Fibroblast of upper back skin (primary cell): ENCODE measurements around the gene USP6.
A peak's percentile ranks its signal among the peaks of the same experiment; 100 is the strongest.
"Not testable (repeated sequence)": the region's sequence is repeated elsewhere in the genome, so short reads cannot be mapped to it uniquely, and the experiment has no call there.

Experiments used
- DNase-seq: peaks from one replicate; pipeline ENCODE4 v3.0.0-alpha.2; 2013

Gene USP6

DNA sequence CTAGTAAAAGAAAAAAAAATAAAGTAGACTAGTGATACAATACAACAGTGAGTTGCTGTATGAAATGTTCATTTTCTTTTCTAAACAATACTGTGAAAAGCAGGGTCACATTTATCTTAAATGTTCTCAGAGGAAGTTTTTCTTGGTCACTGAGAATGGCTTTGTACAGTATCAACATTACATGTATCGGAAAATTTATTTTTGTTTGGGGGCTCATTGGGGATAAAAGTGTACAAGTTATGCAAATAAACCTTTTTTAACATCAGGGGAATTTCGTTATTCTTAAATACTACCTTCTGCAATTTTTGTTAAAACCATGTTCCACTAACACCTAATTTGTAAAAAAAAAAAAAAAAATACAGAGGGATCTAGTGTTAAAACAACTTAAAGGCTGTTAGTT, 84.5 kb downstream of the USP6 start:
- no peak for DNase-seq

DNA sequence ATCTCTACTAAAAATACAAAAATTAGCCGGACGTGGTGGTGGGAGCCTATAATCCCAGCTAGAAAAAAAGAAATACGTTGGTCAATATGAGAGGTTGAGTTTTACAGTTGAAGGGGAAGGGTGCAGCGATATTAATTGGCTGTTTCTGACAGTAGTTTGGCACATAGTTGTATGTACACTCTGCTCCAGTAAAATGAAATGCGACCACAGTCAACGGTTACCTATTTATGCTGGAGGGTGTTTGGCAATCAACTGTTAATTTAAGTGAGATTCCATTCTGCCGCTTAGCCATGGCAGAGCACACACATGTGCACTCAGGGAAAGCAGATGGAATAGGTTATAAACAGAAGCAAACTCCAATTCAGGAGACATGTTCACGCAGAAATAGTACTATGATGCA, 85.2 kb downstream of the USP6 start:
- no peak for DNase-seq

DNA sequence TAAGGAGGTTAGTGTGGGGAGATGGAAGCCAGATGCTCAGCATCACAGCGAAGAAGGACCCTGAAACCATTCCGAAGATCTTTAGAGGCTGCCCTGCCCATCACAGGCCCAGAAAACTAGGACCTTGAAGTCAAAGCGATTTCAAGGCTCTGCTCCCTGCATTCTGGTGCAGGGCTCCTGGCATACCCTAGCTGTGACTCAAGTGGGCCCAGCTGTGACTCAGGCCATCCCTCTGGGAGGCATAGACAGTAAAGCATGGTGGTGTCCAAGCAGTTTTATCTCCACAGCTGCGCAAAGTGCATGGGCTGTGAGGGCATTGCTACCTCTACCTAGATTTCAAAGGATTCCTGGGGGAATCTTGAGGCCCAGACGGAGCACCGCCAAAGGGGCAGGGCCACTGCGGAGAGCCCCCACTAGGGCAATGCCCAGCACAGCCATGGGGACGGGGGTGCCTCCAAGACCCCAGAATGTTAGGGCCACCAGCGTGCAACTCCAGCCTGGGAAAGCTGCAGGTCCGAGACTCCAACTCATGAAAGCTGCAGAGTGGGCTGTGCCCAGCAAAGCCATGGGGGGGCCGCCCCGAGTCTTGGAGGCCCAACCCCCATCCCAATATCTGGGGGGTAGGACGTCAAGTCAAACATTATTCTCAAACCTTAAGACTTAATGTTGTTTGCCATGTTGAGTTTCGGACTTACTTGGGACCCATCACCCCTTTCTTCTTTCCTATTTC, 87.5 kb downstream of the USP6 start:
- DNase-seq: peak; percentile 8

DNA sequence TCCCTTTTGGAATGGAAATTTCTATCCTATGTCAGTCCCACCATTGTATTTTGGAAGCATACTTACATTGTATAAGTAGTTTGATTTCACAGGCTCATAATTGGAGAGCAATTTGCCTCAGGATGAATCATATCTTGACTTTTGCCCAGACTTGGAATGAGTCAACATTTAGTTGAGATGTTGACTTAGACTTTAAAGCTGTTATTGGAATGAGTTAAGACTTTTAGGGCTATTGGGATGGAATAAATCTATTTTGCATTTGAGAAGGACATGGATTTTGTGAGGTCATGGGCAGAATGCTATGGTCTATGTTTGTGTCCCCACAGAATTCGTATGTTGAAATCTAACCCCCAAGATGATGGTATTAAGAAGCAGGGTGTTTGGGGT, 88.1 kb downstream of the USP6 start:
- DNase-seq: peak; percentile 49

DNA sequence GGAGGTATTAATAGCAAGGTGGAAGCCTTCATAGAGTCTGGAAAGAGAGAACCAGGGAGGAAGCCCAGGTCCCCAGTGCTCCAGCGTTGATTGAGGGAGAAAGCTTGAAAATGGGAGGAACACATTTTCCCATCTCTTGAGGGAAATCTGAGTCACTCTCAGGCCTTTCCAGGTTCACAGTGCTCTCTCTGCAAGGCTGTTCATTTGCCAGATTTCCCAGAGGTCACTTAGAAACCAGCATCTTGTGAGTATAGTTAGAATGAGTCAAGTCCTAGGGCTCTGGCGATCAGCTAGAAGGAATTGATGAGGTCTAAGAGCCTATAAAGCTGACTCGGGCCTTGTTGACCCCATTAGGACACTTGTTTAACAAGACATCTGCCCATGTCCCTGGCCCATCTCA, 93.6 kb downstream of the USP6 start:
- peak; percentile 19 for DNase-seq

DNA sequence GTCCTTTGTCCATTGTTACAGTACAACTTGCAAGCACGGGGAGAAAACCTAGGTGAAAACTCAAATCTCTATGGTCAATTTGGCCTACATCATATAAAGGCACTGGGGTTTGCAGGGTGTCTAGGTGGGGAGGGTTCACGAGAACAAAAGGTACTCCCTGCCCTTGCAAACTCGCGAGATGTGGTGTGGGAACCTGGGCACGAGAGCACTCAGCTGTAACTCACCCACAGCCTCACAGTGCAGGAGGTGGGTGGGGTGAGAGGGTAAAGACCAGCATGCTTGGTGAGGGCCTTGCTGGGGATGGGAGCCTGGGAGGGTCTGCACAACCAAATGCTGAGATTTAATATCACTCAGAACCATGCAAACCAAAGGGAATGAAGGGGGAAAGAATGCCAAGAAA, 94.3 kb downstream of the USP6 start:
- DNase-seq: no peak

DNA sequence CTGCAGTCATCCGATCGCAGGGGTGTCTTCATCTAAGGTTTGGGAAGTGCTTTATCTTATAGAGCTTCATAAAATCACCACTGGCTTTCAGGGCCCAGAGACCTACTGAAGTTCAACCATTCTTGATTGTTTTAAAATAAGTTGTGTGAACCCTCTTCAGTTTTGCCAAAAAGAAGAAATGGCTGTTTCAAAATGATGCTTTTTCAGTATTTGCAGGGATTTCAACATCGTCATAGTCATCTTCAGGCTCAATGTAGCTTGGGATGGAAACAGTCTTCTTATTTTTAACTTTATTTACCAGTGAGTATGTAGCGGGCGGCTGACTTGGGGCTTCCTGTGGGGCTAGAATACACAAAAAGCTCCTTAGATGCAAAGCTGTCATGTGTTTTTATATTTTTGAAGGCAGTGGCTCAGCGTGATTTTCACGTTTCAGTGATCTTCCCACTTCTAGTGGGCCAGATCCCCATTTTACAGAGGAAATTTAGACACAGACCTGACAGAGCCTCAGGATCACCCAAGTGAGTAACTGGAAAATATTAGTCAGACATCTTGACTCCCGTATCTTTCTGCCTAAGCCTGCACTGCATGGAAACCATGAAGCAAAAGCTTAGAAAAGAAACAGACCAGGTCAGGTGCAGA, 94.9 kb downstream of the USP6 start:
- no peak for DNase-seq

DNA sequence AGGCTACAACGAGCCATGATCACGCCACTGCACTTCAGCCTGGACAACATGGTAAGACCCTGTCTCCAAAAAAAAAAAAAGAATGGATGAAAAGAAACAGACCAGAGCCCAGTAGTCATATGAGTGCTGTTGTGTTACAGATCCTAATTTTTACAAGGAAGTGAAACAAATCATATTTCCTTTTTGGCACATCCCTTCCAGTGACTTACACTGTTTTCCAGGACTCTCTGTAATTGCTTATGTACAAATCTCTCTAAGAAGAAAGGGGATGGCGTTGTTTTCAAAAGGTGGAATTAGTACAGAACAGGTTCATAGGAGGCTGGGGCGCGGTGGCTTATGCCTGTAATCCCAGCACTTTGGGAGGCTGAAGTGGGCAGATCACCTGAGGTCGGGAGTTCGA, 95.6 kb downstream of the USP6 start:
- no peak for DNase-seq

DNA sequence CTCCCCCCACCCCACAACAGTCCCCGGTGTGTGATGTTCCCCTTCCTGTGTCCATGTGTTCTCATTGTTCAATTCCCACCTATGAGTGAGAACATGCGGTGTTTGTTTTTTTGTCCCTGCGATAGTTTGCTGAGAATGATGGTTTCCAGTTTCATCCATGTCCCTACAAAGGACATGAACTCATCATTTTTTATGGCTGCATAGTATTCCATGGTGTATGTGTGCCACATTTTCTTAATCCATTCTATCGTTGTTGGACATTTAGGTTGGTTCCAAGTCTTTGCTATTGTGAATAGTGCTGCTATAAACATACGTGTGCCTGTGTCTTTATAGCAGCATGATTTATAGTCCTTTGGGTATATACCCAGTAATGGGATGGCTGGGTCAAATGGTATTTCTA, 101.7 kb downstream of the USP6 start:
- DNase-seq: not testable (repeated sequence)

DNA sequence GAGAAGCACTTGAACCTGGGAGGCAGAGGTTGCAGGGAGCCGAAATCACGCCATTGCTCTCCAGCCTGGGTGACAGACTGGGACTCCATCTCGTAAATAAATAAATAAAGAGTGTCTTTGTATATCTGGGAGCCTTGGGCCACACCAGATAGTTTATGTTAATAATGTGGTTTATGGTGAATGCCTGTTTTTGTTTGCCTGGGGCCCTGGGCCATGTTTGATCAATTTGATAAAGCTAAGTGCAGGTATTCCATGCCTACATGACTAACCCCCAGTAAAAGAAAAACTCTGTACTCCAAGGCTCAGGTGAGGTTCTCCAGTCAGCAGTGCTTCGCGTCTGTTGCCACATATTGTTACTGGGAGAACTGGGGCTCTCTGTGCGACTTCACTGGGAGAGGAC, 103.7 kb downstream of the USP6 start:
- no peak for DNase-seq

DNA sequence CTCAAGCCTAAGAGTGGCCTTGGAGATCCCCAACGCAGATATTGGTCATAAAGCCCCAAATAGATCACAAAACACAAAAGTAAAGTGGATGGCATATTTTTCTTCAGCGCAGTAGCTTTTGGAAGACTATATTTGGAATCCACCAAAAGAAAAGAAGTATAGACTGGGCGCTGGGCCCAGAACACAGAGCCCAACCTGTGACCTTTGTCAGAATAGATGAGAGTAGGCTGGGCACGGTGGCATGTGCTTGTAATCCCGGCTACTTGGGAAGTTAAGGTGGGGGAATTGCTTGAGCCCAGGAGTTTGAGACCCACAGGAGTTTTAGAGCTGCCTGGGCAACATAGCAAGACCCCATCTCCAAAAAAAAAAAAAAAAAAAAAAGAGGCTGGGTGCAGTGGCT, 104.2 kb downstream of the USP6 start:
- DNase-seq: no peak

DNA sequence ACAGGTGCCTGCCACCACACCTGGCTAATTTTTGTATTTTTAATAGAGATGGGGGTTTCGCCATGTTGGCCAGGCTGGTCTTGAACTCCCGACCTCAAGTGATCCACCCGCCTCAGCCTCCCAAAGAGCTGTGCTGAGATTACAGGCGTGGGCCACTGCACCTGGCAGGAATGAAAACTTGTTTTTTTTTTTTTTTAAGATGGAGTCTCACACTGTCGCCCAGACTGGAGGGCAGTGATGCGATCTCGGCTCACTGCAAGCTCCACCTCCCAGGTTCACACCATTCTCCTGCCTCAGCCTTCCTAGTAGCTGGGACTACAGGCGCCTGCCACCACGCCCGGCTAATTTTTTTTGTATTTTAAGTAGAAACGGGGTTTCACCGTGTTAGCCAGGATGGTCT, 106.1 kb downstream of the USP6 start:
- DNase-seq: not testable (repeated sequence)
